ENCODE measurements around the gene GVQW3.
A peak's percentile ranks its signal among the peaks of the same experiment; 100 is the strongest.

The GVQW3 gene

GRCh38 chr11:76380159-76380976, 755 bp upstream of the GVQW3 start:
- H3K4me3 ChIP-seq (ENCODE audit: low read depth, low read length), result peak overlapping the region; percentile 64
- TF ChIP-seq CTCF (IDR thresholded peaks at IDR 0.05; ENCODE audit: borderline replicate concordance, insufficient read depth, low read depth, low read length), result no peak

DNA sequence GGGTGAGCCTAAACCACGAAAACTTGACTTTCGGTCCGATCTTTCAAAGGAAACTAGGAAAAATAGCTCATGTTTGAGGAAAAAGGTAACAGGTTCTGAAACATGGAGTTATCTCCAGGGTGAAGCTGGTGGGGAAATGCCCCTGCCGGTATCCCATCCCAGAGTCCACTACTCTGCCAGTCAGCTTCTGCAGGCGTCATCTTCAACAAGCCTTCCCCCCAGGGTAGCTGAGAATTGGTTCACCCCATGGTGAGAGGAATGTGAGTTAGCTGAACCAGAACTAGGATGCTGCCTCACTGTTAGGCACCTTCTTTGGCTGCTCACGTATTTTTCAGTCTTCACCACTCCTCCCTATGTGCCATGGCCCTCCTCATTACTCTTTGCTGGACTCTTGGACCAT, 1.1 kb downstream of the GVQW3 start:
- H3K4me3 ChIP-seq (ENCODE audit: low read depth, low read length), result no peak overlapping the region
- TF ChIP-seq CTCF (IDR thresholded peaks at IDR 0.05; ENCODE audit: borderline replicate concordance, insufficient read depth, low read depth, low read length), result no peak

- no peak overlapping the region for H3K4me3 ChIP-seq (ENCODE audit: low read depth, low read length)
- no peak for TF ChIP-seq CTCF (IDR thresholded peaks at IDR 0.05; ENCODE audit: borderline replicate concordance, insufficient read depth, low read depth, low read length)
Observed at GRCh38 chr11:76385903-76386302, 4.8 kb downstream of the GVQW3 start.

GRCh38 chr11:76388408-76388807, 7.3 kb downstream of the GVQW3 start:
- no peak for TF ChIP-seq CTCF (IDR thresholded peaks at IDR 0.05; ENCODE audit: borderline replicate concordance, insufficient read depth, low read depth, low read length)
- no peak overlapping the region for H3K4me3 ChIP-seq (ENCODE audit: low read depth, low read length)

GRCh38 chr11:76391021-76391420, 9.9 kb downstream of the GVQW3 start:
- no peak overlapping the region for H3K4me3 ChIP-seq (ENCODE audit: low read depth, low read length)
- TF ChIP-seq CTCF (IDR thresholded peaks at IDR 0.05; ENCODE audit: borderline replicate concordance, insufficient read depth, low read depth, low read length), result no peak

GRCh38 chr11:76391811-76392475, 10.8 kb downstream of the GVQW3 start:
- no peak for TF ChIP-seq CTCF (IDR thresholded peaks at IDR 0.05; ENCODE audit: borderline replicate concordance, insufficient read depth, low read depth, low read length)
- H3K4me3 ChIP-seq (ENCODE audit: low read depth, low read length), result no peak overlapping the region

DNA sequence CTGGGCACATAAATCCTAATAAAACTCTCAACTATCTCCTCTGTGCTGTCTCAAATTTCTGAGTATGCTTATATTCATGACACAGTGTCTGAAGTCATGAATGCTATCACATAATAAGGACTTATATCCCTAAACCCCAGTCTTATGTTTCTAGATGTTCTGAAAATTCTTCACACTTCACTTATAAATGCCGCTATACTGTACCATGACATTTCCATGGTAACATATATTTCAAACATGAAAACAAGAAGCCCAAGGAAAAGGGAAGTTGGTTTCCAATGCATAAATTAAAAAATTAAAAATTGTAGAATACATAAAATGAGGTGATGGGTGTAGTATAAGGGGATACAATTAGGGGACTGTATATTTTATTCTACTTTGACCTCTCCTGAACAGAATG, 11.7 kb downstream of the GVQW3 start:
- TF ChIP-seq CTCF (IDR thresholded peaks at IDR 0.05; ENCODE audit: borderline replicate concordance, insufficient read depth, low read depth, low read length), result no peak
- H3K4me3 ChIP-seq (ENCODE audit: low read depth, low read length), result no peak overlapping the region
